Measurements from ENCODE around the gene ZBTB17. TPM values are rescaled to one million over a fixed set of nuclear protein-coding genes. Genes with fewer than 3 reads are reported as not detected.

ZBTB17 gene
- total RNA-seq, 1 donor from 2014 or later, result 33.6 TPM

DNA sequence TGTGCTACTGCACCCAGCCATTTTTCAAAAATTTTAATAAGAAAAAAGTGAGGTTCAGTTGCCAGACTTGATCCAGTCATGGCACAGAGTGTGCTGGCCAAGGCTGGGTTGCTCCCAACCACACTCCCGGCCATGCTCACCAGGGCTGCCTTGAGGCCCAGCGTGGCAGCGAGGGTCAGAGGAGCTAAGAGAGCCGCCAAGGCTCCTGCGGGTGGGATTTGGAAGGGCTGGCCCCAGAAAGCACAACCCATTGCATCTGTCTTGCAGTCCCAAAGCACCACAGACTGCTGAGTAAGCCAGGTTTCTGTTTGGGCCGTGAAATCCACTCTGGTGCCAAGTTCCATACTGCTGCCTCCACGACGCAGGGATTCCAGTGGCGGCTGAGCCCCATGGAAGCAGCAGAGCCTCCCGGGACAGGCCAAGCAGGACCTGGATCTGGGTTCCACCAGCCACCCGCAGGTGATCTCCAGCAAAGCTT, 22.6 kb downstream of the ZBTB17 start:
- no peak overlapping the region for H3K4me3 Mint-ChIP-seq (ENCODE audit: unreplicated experiment)
- no peaks in the 10 kb centered on the region for H3K9me3 Mint-ChIP-seq (ENCODE audit: unreplicated experiment)
- no peak for TF ChIP-seq CTCF (IDR thresholded peaks at IDR 0.05; ENCODE audit: unreplicated experiment)
- DNase-seq (ENCODE audit: low spot score), result no peak
- H3K4me1 Mint-ChIP-seq (ENCODE audit: unreplicated experiment), result peaks cover 39% of the 10 kb centered on the region
- H3K27ac Mint-ChIP-seq (ENCODE audit: unreplicated experiment), result no peak overlapping the region
- H3K27me3 Mint-ChIP-seq (ENCODE audit: unreplicated experiment), result peaks cover 8% of the 10 kb centered on the region
- peaks cover 12% of the 10 kb centered on the region for H3K36me3 Mint-ChIP-seq (ENCODE audit: low read depth, unreplicated experiment)

DNA sequence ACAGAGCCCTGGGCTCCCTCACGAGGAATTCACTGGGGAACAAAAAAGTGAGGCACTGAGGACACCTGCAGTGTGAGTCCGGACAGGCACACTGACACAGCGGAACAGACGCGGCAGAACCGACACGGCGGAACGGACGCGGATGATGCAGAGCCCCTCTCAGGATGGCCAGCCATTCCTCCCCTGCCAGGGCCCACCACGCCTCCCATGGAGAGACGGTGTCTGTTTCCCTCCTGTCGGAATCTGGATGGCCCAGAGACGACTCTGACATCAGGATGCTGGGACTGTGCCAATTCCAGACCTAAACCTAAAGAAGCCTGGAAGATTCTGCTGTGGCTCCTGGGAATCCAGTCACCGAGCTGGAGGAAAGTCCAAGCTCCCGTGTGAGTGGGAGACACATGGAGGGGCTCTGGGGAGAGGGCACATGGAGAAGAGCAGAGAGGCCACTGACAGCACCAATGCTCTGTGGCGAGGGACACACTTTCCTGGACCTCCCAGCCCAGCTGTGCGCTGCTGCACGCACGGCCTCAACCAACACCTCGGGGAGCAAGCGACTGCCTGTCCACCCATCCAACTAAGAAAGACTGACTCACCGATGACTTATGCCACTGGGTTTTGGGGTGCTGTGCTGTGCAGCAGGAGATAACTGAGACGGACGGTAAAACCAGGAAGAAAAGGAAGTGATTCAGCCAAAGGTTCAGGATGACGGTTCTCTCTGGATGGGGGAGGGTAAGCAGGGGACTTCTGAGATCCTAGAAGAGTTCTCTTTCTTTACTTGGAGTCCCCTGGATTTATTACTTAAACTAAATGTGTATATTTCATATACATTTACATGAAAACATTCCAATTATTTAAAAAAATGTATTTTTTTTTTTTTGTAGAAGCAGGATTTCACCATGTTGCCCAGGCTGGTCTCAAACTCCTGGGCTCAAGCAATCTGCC, 23.3 kb downstream of the ZBTB17 start:
- H3K27me3 Mint-ChIP-seq (ENCODE audit: unreplicated experiment), result peaks cover 9% of the 10 kb centered on the region
- H3K9me3 Mint-ChIP-seq (ENCODE audit: unreplicated experiment), result no peaks in the 10 kb centered on the region
- TF ChIP-seq CTCF (IDR thresholded peaks at IDR 0.05; ENCODE audit: unreplicated experiment), result no peak
- no peak for DNase-seq (ENCODE audit: low spot score)
- peak overlapping the region; percentile 48 for H3K4me3 Mint-ChIP-seq (ENCODE audit: unreplicated experiment)
- H3K4me1 Mint-ChIP-seq (ENCODE audit: unreplicated experiment), result peaks cover 39% of the 10 kb centered on the region
- H3K36me3 Mint-ChIP-seq (ENCODE audit: low read depth, unreplicated experiment), result peaks cover 17% of the 10 kb centered on the region
- no peak overlapping the region for H3K27ac Mint-ChIP-seq (ENCODE audit: unreplicated experiment)

DNA sequence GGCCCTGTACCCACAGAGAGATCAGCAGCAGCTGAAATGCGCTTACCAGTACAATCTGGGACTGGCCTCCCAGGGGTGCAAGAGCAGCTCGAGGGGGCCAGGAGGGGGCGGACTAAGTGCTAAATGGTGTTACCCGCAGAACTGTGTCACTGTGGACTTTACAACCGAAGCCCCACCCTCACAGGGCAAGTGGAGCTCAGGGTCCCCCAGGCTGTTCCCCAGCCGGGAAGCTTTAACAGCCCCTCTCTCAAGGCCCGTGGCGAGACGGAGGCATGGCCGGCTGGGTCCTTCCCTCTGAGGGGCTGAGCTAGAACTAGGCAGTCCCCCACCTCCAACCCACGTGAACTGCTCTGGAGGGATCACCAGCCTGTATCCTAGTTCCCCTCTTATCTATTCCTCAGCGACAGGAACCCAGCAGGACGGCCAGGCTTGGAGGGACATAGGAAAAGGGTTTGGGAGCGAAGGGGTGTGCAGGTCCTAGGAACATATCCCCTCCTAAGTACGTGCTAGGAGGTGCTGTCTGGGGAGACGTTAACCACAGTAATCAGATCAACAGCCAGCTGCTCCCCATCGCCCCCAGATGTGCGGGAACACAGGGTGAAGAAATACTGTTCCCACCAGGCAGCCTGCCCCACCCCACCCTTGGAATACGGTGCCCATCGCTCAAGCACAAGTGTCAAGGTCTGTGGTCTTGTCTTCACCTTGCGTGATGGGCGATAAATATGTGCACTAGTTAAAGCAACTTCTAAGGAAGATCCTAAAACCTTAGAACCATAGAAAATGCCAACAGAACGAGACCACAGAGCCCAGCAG, 24.4 kb downstream of the ZBTB17 start:
- Mint-ChIP-seq H3K4me3 (ENCODE audit: unreplicated experiment) (no peak overlapping the region), H3K36me3 (ENCODE audit: low read depth, unreplicated experiment) (peaks cover 19% of the 10 kb centered on the region), H3K4me1 (ENCODE audit: unreplicated experiment) (peaks cover 39% of the 10 kb centered on the region), H3K9me3 (ENCODE audit: unreplicated experiment) (no peaks in the 10 kb centered on the region), H3K27me3 (ENCODE audit: unreplicated experiment) (peaks cover 15% of the 10 kb centered on the region), H3K27ac (ENCODE audit: unreplicated experiment) (no peak overlapping the region)
- TF ChIP-seq CTCF (IDR thresholded peaks at IDR 0.05; ENCODE audit: unreplicated experiment), result no peak
- DNase-seq (ENCODE audit: low spot score), result no peak

GRCh38 chr1:15950763-15951295, 25.1 kb downstream of the ZBTB17 start:
- Mint-ChIP-seq H3K27me3 (ENCODE audit: unreplicated experiment) (peaks cover 17% of the 10 kb centered on the region), H3K36me3 (ENCODE audit: low read depth, unreplicated experiment) (peaks cover 25% of the 10 kb centered on the region), H3K9me3 (ENCODE audit: unreplicated experiment) (no peaks in the 10 kb centered on the region), H3K4me3 (ENCODE audit: unreplicated experiment) (no peak overlapping the region), H3K4me1 (ENCODE audit: unreplicated experiment) (peaks cover 39% of the 10 kb centered on the region), H3K27ac (ENCODE audit: unreplicated experiment) (no peak overlapping the region)
- TF ChIP-seq CTCF (IDR thresholded peaks at IDR 0.05; ENCODE audit: unreplicated experiment), result no peak
- DNase-seq (ENCODE audit: low spot score), result no peak
